ENCODE data around the gene BNIP3. TPM values are rescaled to one million over a fixed set of nuclear protein-coding genes. Genes with fewer than 3 reads are reported as not detected.
A peak's percentile ranks its signal among the peaks of the same experiment; 100 is the strongest.

The BNIP3 gene
- total and polyA plus RNA-seq, 2 of the 8 experiments (the other 6 are each of a cell fraction or from before 2014, with no cell fraction given), result 25.8 to 58.9 TPM

DNA sequence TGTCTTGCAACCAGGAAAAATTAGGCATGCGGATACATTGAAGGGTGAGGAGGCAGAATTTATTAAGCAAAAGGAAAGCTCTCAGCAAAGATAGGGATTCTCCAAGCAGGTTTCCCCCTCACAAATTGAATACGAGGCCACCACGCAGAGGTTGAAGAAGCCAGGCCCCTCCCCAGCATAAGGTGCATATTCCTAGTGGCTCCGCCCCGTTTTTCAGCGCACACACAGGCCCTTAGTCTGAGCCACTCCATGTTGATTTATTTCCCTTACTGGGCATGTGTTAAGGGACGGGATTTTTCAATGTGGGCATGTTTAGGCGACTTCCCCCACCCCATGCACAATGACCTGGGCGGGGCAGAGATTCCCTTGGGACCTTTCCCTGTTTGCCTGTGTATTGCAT is 56.0 kb downstream of the BNIP3 start:
- H3K4me2 ChIP-seq (ENCODE audit: insufficient read depth in 1 of 2, low read depth in 2 of 2, low read length in 2 of 2), result no peak overlapping the region
- 90% methylated on average over 9 of the region's 9 CpGs; no CpG with 5 or more reads in 1 of the 2 experiments for WGBS, 2 experiments (ENCODE audit: extremely low coverage in 1 of 2, insufficient coverage in 1 of 2, insufficient read length in 1 of 2, insufficient replicate concordance in 2 of 2, low coverage in 1 of 2, low lambda C conversion rate in 2 of 2, missing lambda C conversion rate in 1 of 2)
- no peak overlapping the region for H3K56ac ChIP-seq (replicated peaks; ENCODE audit: insufficient read length, low read depth, low read length)
- peaks cover 23 to 98% of the 10 kb centered on the region in 2 experiments for H3K79me2 ChIP-seq (ENCODE audit: control insufficient read depth in 1 of 2, insufficient read depth in 2 of 2, low read length in 2 of 2)
- H3K23me2 ChIP-seq (ENCODE audit: low read depth, low read length), result no peaks in the 10 kb centered on the region
- H2BK20ac ChIP-seq (ENCODE audit: low read length), result no peak overlapping the region
- H3K14ac ChIP-seq (ENCODE audit: insufficient read length), result no peak overlapping the region
- H4K20me1 ChIP-seq (replicated peaks in 1 of 2; ENCODE audit: control insufficient read depth in 1 of 2, insufficient read depth in 2 of 2, low read length in 2 of 2), result peaks cover 32 to 35% of the 10 kb centered on the region in 2 experiments
- ChIA-PET POLR2A (ENCODE audit: partially characterized antibody) (no interaction called here), CTCF (ENCODE audit: partially characterized antibody) (interaction anchor here (0.7 to 3.8 kb wide), 4 partner anchors 11 to 97 kb away, joined by 3 to 19 read pairs (median 4); no protein-coding TSS in a partner anchor)
- no peak overlapping the region for H3K4ac ChIP-seq (replicated peaks; ENCODE audit: insufficient read length, low read depth, low read length)
- H3K27ac ChIP-seq (ENCODE audit: low read depth, low read length), result no peak overlapping the region
- H3K18ac ChIP-seq (ENCODE audit: extremely low read depth, low read length), result no peak overlapping the region
- H2BK5ac ChIP-seq (ENCODE audit: low read depth, low read length), result no peak overlapping the region
- DNase-seq (ENCODE audit: low read depth in 1 of 2, low spot score in 2 of 2) (no peak), FAIRE-seq (no peak)
- no peak overlapping the region for H4K91ac ChIP-seq (replicated peaks; ENCODE audit: insufficient read length, low read length)
- H3K79me1 ChIP-seq (ENCODE audit: low read depth, low read length), result peaks cover 27% of the 10 kb centered on the region
- peaks cover 4 to 47% (median 19%) of the 10 kb centered on the region in 4 experiments for H3K4me1 ChIP-seq (replicated peaks in 1 of 4; ENCODE audit: control insufficient read depth in 3 of 4, insufficient read depth in 4 of 4, low read length in 3 of 4)
- H3K4me3 ChIP-seq (ENCODE audit: extremely low read depth in 1 of 4, insufficient read depth in 2 of 4, low read depth in 3 of 4, low read length in 4 of 4), result no peak overlapping the region
- no peak overlapping the region for H2AFZ ChIP-seq (ENCODE audit: low read length)
- no peaks in the 10 kb centered on the region for H3K27me3 ChIP-seq (replicated peaks in 1 of 4; ENCODE audit: control insufficient read depth in 3 of 4, extremely low read depth in 1 of 4, insufficient read depth in 3 of 4, low read length in 3 of 4)
- no peaks in the 10 kb centered on the region; a peak in 1 of 8 replicates for H3K36me3 ChIP-seq (ENCODE audit: control insufficient read depth in 2 of 4, insufficient read depth in 4 of 4, low read length in 3 of 4)
- TF ChIP-seq POLR2AphosphoS5 (IDR thresholded peaks at IDR 0.05; ENCODE audit: low read depth, low read length) (no peak), TEAD4 (IDR thresholded peaks at IDR 0.05; ENCODE audit: low read depth, low read length) (no peak), KDM4A (IDR thresholded peaks at IDR 0.05; ENCODE audit: low read depth, low read length, severe bottlenecking) (no peak), KDM1A (IDR thresholded peaks at IDR 0.05; ENCODE audit: borderline replicate concordance, low read length) (no peak), RAD21 (IDR thresholded peaks at IDR 0.05 in 1 of 2, conservative IDR thresholded peaks at IDR 0.05 in 1 of 2; ENCODE audit: low read depth in 2 of 2, low read length in 2 of 2) (no peak), BRCA1 (IDR thresholded peaks at IDR 0.05; ENCODE audit: low read depth, low read length) (no peak), SIN3A (conservative IDR thresholded peaks at IDR 0.05 in 1 of 2, IDR thresholded peaks at IDR 0.05 in 1 of 2; ENCODE audit: low read depth in 1 of 2, low read length in 2 of 2) (no peak)
- no peak overlapping the region for H2BK15ac ChIP-seq (ENCODE audit: low read length)
- H2BK12ac ChIP-seq (ENCODE audit: low read depth, low read length), result no peak overlapping the region
- peak overlapping the region; percentile 11; the same call in 1 of the 2 replicates for H4K8ac ChIP-seq (ENCODE audit: extremely low read depth, insufficient read depth, low read length)
- H3K23ac ChIP-seq (ENCODE audit: insufficient read length), result no peak overlapping the region
- H3K9ac ChIP-seq (replicated peaks in 1 of 4; ENCODE audit: extremely low read depth in 1 of 4, low read depth in 3 of 4, low read length in 3 of 4), result no peak overlapping the region
- no peaks in the 10 kb centered on the region for H3K9me3 ChIP-seq (ENCODE audit: insufficient read depth in 2 of 2, low read depth in 1 of 2, low read length in 1 of 2)
- no peak overlapping the region for H2AK5ac ChIP-seq (ENCODE audit: low read depth, low read length)
- H4K5ac ChIP-seq (ENCODE audit: insufficient read length, low read depth, low read length), result no peak overlapping the region
- H2BK120ac ChIP-seq (replicated peaks; ENCODE audit: low read depth, low read length), result no peak overlapping the region
